GM18873 (cell line): ENCODE data around the gene FMNL3.

Source experiments
- ATAC-seq: cut with Tn5 transposase; IDR thresholded peaks from one replicate; pipeline ENCODE4 v1.9.1; 2021; ENCODE audit warnings: mild to moderate bottlenecking, moderate library complexity, moderate number of reproducible peaks; ENCODE audit not compliant: unreplicated experiment, low FRiP score

Gene FMNL3

GRCh38 chr12:49658276-49658675 is 48.9 kb downstream of the FMNL3 start:
- ATAC-seq, result no peak

DNA sequence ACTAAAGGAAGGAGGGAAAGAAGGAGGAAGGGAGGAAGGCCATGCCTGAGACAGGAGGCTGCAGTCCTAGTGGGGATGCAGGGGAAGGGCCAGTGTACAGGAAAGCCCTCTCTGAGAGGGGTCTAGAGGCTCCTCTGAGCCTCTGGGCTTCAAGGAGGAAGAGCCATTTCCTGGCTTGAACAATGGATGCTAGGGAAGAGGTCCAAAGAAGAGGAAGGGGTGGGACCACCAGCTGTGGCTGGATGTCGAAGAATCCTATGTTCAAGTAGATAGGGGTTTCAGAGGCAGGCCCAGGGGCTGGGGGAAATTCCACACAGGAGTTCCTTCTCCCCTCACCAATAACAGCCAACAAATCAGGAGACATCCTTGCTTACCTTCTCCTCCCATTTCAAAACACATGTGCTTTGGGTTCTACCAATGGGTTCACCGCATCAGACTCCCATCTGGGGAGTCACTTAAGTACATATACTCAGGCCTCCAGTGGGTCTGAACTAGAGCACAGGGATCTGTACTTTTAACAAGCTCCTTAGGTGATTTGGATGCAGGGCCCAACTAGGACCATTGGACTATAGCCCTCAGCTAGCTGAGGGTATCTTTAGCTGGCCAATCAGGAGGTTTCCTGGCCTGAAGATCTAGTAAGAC is 51.5 kb downstream of the FMNL3 start:
- no peak for ATAC-seq

GRCh38 chr12:49654715-49655114 is 52.5 kb downstream of the FMNL3 start:
- ATAC-seq, result no peak

DNA sequence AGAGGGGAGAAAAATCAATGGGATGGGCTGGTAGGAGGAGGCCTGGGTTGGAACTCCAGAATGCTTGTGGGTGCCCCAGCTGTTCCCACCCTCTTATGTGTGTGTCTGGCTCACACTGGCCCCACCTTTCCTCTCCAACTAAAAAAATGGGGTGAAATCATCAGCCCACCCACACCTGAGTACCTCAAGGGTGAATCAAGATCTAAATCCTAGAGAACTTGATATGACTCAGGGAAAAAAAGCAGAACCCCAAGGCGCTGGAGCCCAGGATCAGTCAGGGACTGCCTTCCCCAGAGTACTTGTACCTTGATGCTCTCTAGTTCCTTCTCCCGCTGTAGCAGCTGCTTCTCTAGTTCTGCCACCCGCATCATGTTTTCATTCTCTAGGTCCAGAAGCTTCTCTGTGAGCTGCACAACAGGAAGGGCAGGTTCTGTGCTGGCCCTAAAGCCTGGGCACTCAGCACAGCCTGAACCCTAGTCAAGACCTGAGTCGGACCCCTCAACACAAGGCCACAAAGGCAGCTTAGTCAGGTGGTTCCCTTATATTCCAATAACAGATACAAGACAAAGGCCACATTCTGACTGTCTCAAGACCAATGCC is 54.2 kb downstream of the FMNL3 start:
- ATAC-seq, result no peak

DNA sequence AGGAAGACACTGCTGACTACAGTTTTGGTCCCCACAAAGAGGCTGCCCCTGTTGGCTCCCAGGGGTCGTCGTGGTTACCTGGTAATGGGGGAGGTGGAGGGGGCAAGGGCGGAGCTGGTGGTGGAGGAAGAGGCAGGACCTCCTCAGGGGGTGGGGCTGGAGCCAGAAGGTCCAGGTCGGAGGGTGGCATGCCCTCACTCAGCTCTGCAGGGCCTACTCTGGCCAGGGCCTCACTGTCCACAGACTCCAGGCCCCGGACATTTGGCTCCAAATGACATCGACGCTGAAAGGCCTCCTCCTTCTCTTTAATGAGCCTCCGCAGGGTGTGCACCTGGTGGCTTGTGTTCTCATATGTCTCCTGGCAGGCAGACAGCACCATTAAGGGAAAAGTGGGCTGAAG is 55.4 kb downstream of the FMNL3 start:
- ATAC-seq, result no peak

DNA sequence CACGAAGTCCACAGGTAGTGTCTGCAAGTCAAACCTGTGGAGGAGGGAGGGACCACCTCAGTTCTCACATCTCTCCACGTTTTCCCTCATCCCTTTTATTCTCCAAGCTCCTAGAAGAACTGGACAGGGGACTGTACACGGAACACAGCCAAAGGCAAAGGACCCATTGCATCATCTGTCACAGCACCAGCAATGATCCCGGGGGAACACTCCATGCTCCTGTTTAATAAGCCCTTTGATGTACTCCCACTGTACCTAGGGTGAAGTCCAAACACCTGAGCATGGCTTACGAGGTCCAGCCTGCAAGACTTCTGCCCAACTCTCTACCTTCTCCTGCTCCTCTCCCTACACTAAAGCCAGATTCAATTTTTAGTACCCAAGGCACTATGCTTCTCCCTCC is 57.3 kb downstream of the FMNL3 start:
- no peak for ATAC-seq

GRCh38 chr12:49649445-49649844 is 57.8 kb downstream of the FMNL3 start:
- no peak for ATAC-seq

DNA sequence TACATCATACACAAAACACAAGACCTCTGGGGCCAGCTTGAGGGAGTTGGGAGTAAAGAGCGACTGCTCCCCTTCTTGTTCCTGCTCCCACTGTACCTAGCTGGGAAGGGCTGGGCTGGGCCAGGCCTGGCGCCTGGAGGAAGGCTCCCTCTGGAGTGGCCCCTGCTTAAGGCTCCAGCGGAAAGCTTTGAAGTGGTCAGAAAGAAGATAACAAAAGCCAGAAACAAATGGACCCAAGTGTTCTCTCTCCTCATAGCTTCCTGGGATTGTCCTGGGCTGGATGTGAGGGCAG is 58.5 kb downstream of the FMNL3 start:
- no peak for ATAC-seq

GRCh38 chr12:49647827-49648711 is 59.1 kb downstream of the FMNL3 start:
- no peak for ATAC-seq

- no peak for ATAC-seq
Measured at GRCh38 chr12:49646871-49647654, 60.1 kb downstream of the FMNL3 start.

DNA sequence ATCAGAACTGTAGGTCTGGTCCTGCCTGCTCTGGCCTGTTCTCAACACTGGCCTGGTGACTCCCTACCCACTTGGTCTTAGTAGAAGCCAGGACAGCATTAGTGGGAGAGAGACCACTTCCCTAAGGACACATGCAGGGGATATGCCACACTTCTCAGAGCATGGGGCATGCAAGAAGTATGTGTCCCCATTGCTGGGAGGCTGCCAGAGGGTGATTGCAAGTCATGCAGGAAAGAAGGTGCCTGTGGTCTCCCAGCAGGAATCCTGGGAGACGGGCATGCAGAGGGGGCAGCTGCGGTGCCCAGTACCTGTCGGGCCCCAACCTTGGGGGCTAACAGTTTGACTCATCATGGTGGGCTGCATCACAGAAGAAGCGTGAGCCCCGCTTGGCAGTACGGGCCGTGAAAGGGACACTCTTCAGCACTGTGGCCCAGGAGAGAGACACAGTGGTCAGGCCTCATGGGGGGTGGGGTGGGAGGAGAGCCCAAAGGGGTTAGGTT is 60.8 kb downstream of the FMNL3 start:
- no peak for ATAC-seq

DNA sequence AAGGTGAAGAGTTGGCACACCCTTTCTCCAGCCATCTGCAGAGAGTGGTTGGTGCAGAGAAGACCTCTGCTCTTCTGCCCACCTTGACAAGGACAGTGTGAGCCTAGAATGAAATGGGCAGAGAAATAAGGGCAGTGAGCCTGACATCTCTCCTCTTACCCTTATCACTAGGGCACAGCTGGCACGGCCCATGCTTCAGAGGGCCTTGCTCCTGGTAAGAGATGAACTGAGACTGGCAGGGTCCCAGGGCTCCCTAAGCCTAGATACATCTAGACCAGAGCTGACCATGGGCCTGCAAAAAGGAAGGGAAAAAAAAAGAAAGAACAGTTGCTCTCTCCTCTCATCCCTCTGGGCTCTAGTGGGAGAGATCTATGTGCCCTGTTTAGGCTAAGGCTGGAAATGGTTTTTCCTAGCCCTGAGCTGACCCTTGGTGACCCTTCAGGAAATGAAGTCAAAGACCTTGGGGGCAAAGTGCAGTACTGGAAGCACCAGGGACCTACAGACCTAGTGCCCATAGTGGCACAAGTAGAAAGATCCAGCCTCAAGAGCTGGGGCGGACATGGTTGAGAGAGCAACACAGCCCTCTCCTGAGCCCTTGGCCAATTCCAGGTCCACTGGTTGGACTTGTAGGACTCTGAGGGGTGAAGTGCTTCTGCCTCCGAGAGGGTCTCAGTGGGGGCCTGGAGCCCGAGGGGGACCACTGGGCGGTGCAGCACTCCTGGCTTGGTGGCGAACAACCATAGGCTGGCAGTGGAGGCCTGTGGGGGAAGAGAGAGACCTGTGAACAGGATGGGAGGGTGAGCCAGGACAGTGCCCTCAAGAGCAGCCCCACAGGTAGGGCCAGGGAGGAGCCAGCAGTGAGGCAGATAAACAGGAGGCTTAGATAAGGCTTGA is 61.8 kb downstream of the FMNL3 start:
- no peak for ATAC-seq

DNA sequence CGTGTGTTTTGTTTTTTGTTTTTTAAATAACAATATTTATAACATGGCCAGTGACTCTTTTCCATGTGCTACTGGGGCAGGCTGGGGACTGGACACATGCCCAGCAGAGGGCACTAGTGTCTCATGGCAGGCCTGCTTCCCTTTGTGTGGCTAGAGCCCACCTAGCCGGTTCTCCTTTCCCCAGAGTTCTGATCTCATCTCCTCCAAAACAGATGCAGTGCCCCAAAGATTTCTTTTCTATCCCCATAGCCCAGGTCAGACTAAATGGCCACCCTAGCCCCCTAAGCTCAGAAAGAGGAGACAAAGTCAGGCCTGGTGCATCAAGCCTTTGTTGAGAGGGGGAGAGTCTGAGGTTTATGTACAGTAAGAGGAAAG is 62.6 kb downstream of the FMNL3 start:
- ATAC-seq, result no peak

GRCh38 chr12:49643961-49644619 is 63.1 kb downstream of the FMNL3 start:
- no peak for ATAC-seq

DNA sequence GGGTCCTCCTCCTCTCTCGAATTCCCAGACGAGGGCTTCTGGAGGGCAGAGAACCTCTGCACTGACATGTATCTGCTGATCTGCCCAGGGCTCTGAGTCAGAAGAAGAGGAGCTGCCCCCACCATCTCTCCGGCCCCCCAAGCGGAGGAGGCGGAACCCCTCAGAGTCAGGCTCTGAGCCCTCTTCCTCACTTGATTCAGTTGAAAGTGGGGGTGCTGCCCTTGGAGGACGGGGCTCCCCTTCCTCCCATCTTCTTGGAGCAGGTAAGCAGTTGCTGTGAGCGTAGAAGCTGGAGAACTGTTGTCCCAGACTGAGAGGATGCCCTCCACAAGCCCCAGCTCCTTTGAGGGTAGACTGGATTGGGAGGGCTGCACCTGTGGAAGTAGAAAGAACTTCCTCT is 64.1 kb downstream of the FMNL3 start:
- ATAC-seq, result no peak

- no peak for ATAC-seq
Measured at GRCh38 chr12:49642370-49642802, 64.8 kb downstream of the FMNL3 start.

DNA sequence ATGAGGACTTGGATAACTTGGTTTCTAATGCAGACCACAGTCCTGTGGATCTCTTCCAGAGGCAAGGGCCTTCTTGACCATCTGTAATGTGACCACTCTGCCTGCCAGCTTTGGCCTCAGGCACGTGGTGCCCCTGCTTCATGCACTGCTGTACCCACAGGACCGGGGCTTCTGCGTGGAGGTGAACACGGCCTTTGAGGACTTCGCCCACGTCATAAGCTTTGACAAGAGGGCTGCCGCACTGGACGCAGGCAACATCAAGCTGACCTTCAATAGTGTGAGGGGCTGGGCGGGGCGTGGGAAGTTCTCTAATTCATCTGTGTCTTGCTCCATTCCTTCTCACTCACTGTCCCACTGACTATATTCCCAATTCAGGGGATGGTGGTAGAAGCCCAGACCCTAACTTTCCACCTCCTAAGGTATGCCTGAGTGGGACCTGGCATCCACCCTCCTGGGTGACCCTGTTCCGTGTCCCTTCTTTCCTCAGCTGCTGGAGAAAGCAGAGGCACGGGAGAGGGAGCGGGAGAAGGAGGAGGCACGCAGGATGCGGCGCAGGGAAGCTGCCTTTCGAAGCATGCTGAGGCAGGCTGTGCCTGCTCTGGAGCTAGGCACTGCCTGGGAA is 65.3 kb downstream of the FMNL3 start:
- ATAC-seq, result no peak

GRCh38 chr12:49636979-49637755 is 70.0 kb downstream of the FMNL3 start:
- ATAC-seq, result no peak
